ENCODE measurements around the gene KHDRBS1. TPM values are rescaled to one million over a fixed set of nuclear protein-coding genes. Genes with fewer than 3 reads are reported as not detected.

KHDRBS1 gene
- total and polyA plus RNA-seq, 9 of the 15 experiments (the other 6 are each of a cell fraction or from before 2014, with no cell fraction given): 48.4 to 257 (median 114) TPM

DNA sequence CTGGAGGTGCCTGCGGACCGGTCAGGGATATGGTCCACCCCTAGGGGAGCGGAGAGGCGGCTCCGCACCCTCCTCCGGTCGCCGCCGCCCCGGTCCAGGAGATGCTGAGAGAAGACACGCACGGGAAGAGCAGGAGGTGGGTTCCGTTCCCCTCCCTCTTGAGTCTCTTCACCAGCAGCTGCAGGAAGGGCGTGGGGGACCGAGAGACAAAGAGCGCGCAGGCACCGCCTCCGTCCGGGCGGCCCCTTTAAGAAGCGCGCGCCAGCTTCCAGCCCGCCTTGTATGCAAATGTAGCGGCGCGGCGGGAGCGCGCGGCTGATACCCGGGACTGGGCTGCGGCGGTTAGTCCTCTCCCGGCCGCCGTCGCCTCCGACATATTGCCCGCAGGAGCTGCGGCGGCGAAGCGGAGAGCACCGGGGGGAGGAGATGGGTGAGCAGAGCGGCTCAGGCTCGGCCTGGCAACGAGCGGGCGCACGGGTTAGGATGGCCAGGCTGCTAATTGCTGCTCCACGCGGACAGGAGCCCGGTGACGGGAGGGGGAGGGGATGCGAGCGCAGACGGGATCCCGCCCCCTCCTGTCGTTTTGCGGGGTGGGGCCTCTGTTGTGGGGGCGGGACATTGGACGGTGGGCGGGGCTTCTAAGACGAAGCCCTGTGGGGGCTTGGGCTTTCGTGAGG is 59.1 kb downstream of the KHDRBS1 start, which contains the start of gene TMEM39B (continued):
- TF ChIP-seq ZFP1 (CRISPR knock-in tag; IDR thresholded peaks at IDR 0.05): no peak
- TF ChIP-seq RERE (CRISPR knock-in tag; IDR thresholded peaks at IDR 0.05; ENCODE audit: borderline replicate concordance): no peak
- 0 out of 2 replicates have a peak, but pooled peaks have one; percentile 81 for TF ChIP-seq GTF2F1 (IDR thresholded peaks at IDR 0.05; ENCODE audit: low read depth, low read length)
- TF ChIP-seq COPS2 (conservative IDR thresholded peaks at IDR 0.05): no peak
- TF ChIP-seq CHD2 (IDR thresholded peaks at IDR 0.05; ENCODE audit: low read depth, low read length): peak; percentile 10; the same call in 1 of the 2 replicates
- no peak for TF ChIP-seq MCM7 (IDR thresholded peaks at IDR 0.05)
- TF ChIP-seq, protein P1, sequence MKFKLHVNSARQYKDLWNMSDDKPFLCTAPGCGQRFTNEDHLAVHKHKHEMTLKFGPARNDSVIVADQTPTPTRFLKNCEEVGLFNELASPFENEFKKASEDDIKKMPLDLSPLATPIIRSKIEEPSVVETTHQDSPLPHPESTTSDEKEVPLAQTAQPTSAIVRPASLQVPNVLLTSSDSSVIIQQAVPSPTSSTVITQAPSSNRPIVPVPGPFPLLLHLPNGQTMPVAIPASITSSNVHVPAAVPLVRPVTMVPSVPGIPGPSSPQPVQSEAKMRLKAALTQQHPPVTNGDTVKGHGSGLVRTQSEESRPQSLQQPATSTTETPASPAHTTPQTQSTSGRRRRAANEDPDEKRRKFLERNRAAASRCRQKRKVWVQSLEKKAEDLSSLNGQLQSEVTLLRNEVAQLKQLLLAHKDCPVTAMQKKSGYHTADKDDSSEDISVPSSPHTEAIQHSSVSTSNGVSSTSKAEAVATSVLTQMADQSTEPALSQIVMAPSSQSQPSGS (CRISPR knock-in tag; IDR thresholded peaks at IDR 0.05): no peak
- TF ChIP-seq ZNF639 (CRISPR knock-in tag; conservative IDR thresholded peaks at IDR 0.05 in 1 of 2, IDR thresholded peaks at IDR 0.05 in 1 of 2): peak in 1 of 2 experiments; percentile 87; a peak in 2 of 4 replicates
- no peak for TF ChIP-seq ZNF124 (CRISPR knock-in tag; IDR thresholded peaks at IDR 0.05)
- TF ChIP-seq ZNF165 (CRISPR knock-in tag; IDR thresholded peaks at IDR 0.05; ENCODE audit: borderline replicate concordance): no peak; the same call in 1 of the 2 replicates
- TF ChIP-seq BDP1 (IDR thresholded peaks at IDR 0.05; ENCODE audit: insufficient read depth, insufficient read length): no peak
- no peak for TF ChIP-seq SREBF1 (IDR thresholded peaks at IDR 0.05; ENCODE audit: borderline replicate concordance, low read depth, low read length)
- TF ChIP-seq KLF16 (IDR thresholded peaks at IDR 0.05): peak; percentile 74
- TF ChIP-seq HMBOX1 (IDR thresholded peaks at IDR 0.05): no peak; the same call in 1 of the 2 replicates
- TF ChIP-seq TGIF2 (CRISPR knock-in tag; IDR thresholded peaks at IDR 0.05): no peak
- no peak for TF ChIP-seq BRF2 (IDR thresholded peaks at IDR 0.05; ENCODE audit: borderline replicate concordance, insufficient read depth, insufficient read length)
- no peak for TF ChIP-seq SMARCB1 (IDR thresholded peaks at IDR 0.05; ENCODE audit: insufficient read length, low read depth)
- no peak for TF ChIP-seq MCM5 (IDR thresholded peaks at IDR 0.05; ENCODE audit: low read depth)

Data from K562 (cell line).